ENCODE data around the gene ANKRD11.
"Not testable (repeated sequence)": the region's sequence is repeated elsewhere in the genome, so short reads cannot be mapped to it uniquely, and the experiment has no call there.

ANKRD11 gene

DNA sequence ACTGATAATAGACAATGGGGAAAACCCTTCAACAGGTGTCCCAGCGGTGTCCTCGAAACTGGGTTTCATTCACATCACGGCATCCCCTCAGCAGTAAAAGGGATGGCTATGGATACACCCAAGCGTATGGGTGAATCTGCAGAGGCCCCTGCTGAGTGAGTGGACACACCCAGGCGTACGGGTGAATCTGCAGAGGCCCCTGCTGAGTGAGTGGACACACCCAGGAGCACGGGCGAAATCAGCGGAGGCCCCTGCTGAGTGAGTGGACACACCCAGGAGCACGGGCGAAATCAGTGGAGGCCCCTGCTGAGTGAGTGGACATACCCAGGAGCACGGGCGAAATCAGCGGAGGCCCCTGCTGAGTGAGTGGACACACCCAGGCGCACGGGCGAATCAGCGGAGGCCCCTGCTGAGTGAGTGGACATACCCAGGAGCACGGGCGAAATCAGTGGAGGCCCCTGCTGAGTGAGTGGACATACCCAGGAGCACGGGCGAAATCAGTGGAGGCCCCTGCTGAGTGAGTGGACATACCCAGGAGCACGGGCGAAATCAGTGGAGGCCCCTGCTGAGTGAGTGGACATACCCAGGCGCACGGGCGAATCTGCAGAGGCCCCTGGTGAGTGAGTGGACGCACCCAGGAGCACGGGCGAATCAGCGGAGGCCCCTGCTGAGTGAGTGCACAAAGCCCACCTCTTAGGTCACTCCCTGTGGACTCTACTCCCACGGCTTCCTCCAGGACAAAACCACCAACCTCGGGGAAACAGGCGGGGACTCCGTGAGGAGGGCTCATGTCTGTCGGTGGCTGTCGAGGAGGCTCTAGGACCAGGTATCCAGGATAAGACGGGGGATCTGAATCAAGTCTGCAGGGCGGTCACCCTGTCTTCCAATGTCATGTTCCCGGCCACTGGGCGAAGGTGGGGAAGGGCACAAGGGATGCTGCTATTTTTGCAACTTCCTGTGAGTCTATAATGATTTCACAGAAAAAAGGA lies 161.7 kb downstream of the ANKRD11 start:
- DNase-seq (ENCODE audit: low read depth), result not testable (repeated sequence)

DNA sequence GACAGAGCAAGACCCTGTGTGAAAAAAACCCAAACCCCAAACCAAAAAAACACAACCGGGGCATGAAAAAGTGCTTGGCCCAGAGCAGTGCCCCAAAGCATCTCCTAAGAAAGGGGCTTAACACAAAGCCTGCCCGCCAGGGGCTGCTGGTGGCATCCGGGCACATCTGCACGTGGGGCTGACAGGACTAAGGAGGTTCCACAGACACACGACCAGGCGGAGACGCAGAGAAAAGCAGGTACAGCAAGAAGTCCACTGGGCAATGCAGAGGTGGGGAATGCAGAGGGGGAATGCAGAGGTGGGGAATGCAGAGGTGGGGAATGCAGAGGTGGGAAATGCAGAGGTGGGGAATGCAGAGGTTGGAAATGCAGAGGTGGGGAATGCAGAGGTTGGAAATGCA lies 163.6 kb downstream of the ANKRD11 start:
- DNase-seq (ENCODE audit: low read depth), result no peak

DNA sequence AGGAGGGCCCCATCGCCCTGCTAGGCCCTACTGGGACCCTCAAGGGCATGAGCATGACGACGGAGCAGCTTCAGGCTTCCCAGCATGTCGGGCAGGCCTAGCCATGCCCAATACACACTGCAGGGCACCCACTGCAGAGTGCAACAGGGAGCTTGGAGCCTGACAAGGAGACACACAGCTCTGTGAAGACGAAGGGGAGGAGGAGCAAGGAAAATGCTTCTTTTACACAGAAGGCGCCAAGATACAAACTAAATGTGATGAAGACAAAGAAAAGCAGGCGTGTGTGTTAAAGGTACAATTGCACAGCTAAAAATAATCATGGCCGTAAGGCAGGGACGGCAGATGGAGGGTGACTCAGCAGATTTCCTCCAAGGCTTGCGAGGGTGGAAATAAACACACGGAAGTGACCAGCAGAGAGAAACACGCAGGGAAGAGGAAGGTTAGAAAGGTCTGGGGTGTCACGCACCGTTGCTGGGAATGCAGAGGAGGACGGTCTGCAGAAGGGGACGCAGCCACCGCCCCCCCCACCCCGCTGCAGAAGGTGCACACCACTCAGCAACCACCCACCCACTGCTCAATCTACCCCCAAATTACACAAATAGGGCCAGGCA lies 164.4 kb downstream of the ANKRD11 start:
- DNase-seq (ENCODE audit: low read depth), result no peak

DNA sequence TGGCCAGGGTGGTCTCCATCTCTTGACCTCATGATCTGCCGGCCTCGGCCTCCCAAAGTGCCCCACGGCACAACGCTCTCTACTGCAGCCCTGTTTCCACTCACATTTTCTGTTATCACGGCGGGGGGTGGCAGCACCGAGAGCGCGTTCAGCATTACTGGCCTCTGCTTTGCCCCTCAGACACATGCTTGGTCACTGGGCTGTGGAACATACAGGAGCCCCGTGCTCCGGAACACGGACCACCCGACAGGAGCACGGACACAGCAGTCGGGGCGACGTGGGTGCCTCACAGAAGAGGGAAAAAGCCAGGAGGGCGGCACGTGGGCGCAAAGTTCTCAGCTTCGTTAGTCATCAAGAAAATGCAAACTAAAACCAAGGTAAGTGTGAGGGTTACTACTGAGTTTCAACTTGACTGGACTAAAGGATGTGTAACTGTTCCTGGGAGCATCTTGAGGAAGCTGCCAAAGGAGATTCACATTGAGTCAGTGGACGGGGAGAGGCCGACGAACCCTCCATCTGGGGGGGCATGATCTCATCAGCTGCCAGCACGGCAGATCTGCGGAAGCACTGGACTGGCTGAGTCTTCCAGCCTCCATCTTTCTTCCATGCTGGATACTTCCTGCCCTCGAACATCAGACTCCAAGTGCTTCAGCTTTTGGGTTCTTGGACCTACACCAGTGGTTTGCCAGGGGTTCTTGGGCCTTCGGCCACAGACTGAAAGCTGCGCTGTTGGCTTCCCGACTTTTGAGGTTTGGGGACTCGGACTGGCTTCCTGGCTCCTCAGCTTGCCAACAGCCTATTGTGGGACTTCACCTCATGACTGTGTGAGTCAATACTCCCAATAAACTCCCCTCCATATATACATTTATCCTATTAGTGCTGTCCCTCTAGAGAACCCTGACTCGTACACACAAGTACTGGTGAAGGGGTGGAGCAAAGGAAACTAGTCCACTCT lies 166.0 kb downstream of the ANKRD11 start:
- no peak for DNase-seq (ENCODE audit: low read depth)

DNA sequence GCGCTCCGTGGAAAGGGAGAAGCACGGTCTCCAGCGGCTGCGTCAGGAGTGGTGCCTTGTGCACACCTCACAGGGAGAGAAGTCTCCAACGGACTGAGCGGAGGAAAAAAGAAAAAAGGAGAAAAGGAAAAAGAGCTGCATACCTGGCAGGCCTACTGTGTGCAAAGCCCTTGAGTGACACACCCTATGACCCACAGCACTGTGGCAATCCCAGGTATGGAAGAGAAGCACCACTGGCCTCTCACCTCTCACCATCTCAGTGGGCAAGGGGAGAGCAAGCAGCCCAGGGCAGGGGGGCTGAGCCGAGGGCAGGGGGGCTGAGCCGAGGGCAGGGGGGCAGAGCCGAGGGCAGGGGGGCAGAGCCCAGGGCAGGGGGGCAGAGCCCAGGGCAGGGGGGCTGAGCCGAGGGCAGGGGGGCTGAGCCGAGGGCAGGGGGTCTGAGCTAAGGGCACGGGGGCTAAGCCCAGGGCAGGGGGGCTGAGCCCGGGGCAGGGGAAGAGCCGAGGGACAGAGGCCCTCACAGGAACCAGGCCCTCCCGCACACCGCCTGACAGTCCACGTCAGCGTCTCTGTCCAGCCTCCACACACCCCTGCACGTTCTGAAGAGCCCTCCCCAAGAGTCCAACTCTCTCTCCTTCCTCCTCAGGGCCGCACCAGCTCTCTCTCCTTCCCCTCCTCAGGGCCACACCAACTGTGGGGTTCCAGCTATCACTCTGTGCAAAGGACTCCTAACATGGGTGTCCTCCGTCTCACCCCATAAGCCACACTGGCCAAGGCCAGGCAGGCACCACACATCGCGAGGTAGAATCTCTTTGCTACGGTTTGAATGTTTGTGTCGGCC lies 167.0 kb downstream of the ANKRD11 start:
- DNase-seq (ENCODE audit: low read depth), result no peak

DNA sequence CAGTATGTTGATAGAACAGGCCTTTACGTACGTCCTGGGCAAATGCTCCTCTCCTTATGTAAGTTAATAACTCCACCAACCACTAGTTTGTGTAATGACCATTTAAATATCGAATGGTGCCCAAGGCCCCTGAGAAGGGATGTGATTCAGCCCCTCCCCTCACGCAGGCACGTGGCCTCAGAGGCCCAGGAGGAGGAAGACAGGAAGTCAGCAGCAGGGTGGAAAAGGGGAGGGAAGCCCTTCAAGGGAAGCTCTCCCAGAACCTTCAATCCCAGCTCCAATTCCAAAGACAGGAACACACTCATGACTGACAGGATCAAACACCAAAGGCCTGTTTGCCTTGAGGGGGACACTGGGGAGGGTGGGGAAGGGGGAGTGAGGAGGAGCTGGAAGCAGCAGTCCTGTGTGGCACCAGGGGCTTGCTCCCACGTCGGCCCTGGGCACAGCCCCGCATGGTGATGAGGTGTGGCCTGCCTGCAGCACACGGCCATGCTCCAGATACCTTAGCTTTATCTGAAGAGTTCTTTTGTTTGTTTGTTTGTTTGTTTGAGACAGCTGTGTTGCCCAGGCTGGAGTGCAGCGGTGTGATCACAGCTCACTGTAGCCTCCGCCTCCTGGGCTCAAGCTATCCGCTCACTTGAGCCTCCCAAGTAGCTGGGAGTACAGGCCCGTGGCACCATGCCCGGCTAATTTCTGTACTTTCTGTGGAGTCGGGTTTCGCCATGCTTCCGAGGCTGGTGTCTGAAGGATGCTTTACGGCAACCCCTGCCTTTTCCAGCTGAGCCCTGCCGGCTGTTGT lies 167.8 kb downstream of the ANKRD11 start:
- no peak for DNase-seq (ENCODE audit: low read depth)

DNA sequence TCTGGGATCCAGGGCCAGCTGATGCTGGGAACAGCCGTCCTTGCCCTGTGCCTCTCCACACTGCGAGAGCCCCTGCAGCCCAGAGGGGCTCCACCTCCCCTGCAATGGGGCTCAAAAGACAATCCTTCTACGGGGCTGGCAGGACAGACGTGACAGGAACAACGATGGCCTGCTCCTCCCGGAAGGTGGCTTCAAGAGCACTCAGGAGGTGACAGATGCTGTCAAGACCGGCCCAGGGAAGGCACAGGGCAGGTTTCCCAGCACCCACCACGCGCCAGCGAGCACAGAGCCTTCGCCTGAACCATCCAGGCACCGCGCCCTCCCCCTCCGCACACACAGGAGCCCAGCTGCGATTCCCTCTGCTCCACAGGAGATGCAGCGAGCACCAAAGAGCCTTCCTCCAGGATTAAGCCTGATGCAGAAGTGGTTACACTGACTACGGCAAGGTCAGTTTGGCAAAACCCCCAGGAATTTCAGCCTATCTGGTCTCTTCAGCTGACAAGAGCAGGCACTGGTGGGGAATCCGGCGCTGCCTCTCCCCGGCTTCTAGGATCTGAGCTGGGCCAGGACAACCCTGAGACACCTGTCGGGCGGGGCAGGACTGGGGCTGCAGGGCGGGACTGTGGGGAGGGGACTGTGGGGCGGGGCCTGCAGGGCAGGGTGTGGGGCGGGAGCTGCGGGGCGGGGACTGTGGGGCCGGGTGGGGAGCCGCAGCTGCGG lies 169.4 kb downstream of the ANKRD11 start:
- no peak for DNase-seq (ENCODE audit: low read depth)

DNA sequence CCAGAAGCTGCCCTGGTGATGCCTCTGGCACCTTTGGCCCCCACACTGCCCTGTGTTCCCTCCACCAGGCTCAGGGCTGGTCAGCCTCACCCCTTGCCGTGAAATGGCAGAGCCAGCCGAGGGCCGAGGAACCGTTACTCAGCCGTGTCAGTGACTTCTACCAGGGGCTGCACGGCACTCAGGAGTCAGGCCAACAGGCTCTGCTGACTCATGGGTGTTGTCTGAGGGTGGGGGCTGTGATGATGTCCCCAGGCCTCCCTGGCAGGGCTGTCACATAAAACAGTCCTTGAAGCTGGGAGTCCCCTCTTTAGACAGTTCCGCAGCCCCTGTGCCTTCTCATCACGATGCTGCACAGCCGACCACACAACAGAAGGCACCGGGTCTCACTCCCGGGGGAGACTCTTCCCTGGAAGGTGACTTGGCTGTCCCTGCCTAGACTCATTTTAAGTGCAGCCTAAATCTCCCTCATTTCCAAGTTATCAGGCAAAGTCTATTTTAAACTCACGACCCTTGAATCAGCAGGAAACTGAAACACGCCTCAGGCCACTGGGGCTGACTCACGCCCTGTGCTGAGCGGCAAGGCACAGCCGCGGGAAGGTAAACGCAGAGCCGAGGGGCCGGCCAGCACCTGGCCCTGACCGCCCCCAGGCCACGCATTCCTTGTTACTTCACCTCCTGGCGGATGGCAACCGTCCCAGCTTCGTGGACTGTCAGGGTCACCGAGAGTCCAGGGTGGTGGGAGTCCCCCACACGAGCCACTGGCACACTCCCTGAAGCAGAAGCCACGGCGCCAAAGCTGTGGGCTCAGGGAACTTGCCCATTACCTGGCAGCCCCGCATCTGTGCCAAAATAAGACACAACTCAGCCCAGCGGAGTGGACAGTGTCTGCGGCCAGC lies 170.2 kb downstream of the ANKRD11 start:
- no peak for DNase-seq (ENCODE audit: low read depth)

DNA sequence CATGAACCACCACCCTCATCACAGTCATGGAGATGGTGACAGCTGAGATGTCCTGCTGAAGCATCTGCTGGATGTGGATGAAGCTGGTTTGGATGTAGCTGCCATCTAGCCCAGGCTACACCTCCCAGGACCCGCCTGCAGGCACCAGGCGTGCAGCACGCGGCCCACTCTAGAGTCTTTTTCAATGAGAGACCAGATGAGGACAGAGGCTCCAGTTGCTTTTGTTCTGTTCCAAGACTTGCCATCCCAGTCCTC lies 170.8 kb downstream of the ANKRD11 start:
- no peak for DNase-seq (ENCODE audit: low read depth)

DNA sequence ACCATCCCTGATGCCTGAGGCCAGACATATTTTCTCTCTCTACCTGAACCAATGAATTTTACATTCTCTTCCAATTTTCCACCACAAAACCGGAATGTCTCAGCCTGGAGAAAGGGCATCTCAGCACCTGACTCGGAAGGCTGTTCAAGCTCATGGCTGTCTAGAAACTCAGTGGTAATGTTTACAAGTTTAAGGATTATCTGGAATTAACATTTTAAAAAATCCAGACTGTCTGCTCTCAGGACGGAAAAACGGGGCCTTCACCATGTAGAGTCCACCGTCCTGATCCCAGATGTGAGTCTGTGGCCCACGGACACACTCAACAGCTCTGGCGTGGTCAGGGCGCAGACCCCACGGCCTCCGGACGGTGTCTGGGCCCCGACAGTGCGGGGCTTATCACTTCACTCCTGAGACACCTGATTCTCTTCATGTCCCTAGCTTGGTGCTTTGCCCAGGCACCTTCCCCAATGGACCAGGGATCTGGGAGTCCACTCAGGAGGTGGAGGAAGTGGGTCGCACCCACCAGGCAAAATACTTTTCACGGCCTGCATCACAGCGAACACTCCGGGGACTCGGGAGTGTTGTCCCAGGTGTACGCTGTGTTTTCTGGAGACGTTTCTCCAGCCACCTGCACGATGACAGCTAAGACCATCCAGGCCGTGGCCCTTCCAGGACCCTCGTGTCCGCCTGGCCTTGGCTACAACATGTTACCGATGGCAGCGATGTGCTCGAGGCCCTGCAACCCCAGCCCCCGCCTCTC lies 171.3 kb downstream of the ANKRD11 start:
- DNase-seq (ENCODE audit: low read depth), result no peak

DNA sequence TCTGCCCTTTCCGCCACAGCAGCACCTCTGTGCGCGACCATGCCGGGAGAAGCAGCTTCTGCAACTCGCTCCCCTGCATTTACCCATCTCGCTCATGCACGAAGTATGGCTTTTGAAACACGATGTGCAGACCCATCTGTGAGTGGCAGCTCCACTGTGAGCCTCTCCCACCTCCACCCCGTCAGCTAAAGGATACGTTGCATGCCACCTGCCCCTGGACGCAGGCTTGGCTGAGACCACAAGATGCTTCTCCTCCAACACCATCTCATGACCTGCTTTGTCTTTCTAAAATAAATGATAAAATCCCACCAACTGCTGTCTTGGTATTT lies 172.0 kb downstream of the ANKRD11 start:
- DNase-seq (ENCODE audit: low read depth), result no peak

DNA sequence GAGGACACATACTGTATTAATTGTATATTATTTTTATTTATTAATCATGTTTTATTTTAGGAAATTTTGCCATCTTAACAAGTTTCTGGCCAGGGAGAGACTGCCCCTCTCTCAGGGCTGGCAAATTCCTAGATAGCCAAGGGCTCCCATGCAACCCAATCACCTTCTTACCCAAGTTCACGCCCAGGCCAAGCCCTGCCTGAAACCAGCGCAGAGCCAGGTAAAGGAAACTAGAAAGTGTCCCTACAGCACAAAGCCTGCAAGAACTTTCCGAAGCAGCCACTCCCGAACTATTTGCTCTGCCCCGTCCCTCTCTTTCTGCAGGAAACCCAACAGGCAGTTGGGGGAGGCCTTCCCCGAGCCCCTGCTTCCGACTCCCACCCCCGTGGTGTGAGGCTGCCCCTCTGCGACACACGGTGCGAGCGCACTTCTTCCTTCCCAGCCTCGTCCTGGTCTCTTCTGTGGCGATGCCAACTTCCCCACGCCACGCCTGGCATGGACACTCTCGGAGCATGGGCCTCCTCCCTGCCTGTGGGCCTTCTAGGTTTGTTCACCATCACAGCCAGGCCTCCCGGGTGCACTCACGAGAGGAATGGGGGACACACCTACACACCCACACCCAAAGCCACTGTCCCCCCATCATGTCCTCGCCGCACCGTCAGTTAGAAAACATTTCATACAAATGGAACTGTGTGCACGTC lies 172.5 kb downstream of the ANKRD11 start:
- no peak for DNase-seq (ENCODE audit: low read depth)

DNA sequence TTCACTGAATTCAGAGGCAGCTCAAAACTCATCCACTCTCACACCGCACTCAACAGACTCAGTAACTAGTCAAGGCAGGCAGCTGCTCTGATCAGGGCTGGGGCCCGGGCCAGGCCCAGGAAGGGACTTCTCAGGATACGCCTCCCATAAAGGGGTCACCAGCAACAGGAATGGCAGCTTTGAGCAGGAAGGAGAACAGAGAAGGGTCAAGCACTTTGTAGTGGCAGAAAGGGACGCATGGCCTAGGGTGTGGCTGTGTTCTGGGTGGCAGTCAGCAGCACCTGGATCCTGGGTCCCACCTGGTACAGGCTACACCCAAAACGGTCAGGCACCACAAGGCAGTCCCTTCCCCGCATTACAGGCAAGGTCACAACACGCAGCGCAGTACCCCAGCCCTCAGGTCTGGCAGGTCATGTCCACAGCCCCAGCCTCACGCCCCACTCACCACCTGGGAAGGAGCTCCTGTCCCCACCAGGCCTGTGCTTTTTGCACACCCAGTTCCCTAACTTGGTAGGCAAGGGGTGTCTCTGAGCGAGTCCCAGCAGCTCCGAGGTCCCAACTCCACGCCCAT lies 173.2 kb downstream of the ANKRD11 start:
- DNase-seq (ENCODE audit: low read depth), result no peak

DNA sequence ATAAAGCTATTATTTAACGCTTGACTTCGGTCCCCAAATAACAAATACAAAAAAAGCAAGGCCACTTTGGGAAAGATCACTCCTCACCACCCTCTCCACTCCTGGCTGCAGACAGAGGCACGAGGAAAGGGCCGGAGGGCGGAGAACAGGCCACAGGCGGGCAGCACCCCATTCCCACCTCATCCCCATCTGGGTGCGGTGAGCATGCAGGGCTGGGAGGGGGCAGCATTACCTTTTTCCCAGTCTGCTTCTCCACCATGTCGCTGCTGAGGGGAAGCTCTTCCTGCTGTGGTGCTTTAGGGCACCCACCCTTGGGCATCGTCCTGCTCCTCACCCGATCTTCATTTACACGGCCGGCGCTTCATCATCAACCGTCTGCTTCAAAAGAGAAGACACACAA lies 173.7 kb downstream of the ANKRD11 start:
- DNase-seq (ENCODE audit: low read depth), result no peak

DNA sequence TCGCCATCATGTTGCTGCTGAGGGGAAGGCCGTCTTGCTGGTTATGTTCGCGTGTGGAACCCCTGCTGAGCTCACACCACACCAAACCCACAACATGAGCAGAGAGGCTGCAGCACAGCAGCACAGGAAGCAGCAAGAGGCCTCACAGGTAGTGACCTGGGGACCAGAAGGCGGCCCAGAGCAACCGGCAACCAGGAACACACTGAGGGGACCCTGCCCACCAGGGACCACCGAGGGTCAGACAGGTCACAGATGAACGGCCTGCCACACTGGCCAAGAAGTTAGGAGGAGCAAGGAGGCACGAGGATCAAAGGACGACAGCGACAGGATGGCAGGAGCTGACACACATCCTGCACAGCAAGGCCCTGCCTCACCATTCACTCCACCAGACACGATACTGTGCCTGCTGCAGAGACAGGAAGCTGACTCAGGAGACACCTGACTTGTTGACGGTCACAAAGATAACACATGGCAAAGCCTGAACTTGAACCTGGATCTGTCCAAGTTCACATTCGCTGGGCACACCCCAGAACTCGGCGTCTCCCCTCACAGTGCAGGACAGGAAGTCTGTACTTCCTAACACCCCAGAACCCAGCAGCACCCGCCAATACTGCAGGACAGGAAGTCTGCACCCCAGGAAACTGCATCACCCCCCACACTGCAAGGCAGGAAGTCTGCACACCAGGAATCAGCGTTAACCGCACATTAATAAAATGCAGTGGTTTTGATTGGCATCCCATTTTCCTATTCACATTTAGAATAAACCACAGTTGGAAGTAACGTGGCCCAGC lies 174.4 kb downstream of the ANKRD11 start:
- peak; percentile 56 for DNase-seq (ENCODE audit: low read depth)

DNA sequence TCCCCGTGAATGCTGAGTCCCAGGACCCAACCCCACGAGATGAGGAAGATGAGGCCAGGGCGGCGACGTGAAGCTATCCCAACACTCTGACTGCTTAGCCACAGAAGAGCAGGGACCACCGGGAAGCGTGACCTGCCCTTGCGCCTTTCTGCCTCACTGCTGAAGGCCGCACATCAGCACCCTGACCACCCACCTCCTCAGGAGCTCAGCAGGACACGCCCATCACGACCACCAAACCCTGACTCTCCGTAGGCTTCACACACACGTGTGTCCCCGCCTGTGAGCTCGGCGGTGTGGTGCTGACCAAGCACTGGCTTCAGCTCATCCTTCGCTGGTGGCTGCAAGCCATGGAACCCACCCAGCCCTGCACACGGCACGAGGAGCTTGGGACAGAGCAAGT lies 175.1 kb downstream of the ANKRD11 start:
- no peak for DNase-seq (ENCODE audit: low read depth)

DNA sequence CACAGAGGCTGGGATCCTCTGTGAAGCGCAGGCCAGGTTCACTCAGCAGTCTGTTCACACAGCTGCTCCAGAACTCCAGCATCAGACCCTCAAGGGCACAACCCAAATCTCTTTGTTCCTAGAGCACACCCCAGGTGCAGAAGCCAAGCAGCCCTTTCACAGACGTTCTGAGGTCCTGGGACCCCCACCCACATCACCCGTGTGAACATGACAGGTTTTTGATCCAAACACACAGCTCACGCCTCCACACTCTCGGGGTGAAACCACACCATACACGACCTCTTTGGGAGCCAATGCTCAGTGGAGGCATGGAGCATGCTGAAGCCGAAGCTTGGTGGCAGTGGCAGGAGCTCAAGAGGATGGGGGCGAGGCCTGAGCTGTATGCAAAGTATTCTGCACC lies 175.5 kb downstream of the ANKRD11 start:
- DNase-seq (ENCODE audit: low read depth), result no peak
